Measurements from ENCODE around the gene SOX11.

The SOX11 gene

GRCh38 chr2:5723791-5724735, 31.9 kb downstream of the SOX11 start:
- TF ChIP-seq, protein P1, sequence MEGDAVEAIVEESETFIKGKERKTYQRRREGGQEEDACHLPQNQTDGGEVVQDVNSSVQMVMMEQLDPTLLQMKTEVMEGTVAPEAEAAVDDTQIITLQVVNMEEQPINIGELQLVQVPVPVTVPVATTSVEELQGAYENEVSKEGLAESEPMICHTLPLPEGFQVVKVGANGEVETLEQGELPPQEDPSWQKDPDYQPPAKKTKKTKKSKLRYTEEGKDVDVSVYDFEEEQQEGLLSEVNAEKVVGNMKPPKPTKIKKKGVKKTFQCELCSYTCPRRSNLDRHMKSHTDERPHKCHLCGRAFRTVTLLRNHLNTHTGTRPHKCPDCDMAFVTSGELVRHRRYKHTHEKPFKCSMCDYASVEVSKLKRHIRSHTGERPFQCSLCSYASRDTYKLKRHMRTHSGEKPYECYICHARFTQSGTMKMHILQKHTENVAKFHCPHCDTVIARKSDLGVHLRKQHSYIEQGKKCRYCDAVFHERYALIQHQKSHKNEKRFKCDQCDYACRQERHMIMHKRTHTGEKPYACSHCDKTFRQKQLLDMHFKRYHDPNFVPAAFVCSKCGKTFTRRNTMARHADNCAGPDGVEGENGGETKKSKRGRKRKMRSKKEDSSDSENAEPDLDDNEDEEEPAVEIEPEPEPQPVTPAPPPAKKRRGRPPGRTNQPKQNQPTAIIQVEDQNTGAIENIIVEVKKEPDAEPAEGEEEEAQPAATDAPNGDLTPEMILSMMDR (IDR thresholded peaks at IDR 0.05; ENCODE audit: low read depth, low read length), result no peak
- TF ChIP-seq MAX (IDR thresholded peaks at IDR 0.05; ENCODE audit: low read depth, low read length) (no peak), MYC (IDR thresholded peaks at IDR 0.05; ENCODE audit: low read depth, low read length) (no peak), POLR2A (IDR thresholded peaks at IDR 0.05; ENCODE audit: extremely low read depth, insufficient read length) (no peak)
- no peak for DNase-seq (ENCODE audit: low read depth)
- no peak overlapping the region for H3K4me3 ChIP-seq (ENCODE audit: low read depth, low read length)

GRCh38 chr2:5725072-5725471, 32.9 kb downstream of the SOX11 start:
- DNase-seq (ENCODE audit: low read depth), result no peak
- no peak overlapping the region for H3K4me3 ChIP-seq (ENCODE audit: low read depth, low read length)
- TF ChIP-seq, protein P1 (IDR thresholded peaks at IDR 0.05; ENCODE audit: low read depth, low read length), result no peak
- TF ChIP-seq MAX (IDR thresholded peaks at IDR 0.05; ENCODE audit: low read depth, low read length) (no peak), POLR2A (IDR thresholded peaks at IDR 0.05; ENCODE audit: extremely low read depth, insufficient read length) (no peak), MYC (IDR thresholded peaks at IDR 0.05; ENCODE audit: low read depth, low read length) (no peak)

DNA sequence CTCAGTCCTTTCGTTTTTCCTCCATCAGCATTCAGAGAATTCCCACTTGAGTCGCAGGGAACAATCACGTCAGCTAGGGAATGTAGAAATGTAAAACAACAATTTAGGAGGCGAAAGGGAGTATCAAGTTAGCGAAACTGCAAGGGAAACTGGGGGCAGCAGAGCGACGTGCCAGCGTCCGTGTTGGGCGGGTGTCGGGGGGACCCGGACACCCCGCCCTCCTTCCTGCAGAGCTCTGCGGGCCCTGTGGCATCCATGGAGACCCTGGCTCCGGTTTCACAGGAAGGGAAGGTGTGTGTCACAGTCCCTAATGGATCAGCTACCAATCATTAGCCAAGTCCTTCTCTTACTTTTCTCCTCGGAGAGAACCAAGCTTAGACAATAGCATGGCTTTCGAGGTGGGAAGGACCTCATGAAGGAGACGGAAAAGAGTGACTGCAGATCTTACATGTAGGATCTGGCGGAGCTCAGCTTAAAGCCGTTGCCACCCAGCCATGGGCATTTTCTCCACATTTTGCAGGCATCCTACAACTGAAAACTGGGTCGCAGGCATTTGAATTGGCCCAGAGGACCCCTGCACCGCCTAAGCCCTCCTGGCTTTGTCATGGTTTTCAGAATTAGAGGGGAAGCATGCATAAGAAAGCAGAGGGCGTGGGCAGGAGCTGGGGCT, 33.7 kb downstream of the SOX11 start:
- TF ChIP-seq, protein P1 (IDR thresholded peaks at IDR 0.05; ENCODE audit: low read depth, low read length), result no peak
- TF ChIP-seq MYC (IDR thresholded peaks at IDR 0.05; ENCODE audit: low read depth, low read length) (no peak), POLR2A (IDR thresholded peaks at IDR 0.05; ENCODE audit: extremely low read depth, insufficient read length) (no peak), MAX (IDR thresholded peaks at IDR 0.05; ENCODE audit: low read depth, low read length) (no peak)
- no peak overlapping the region for H3K4me3 ChIP-seq (ENCODE audit: low read depth, low read length)
- no peak for DNase-seq (ENCODE audit: low read depth)

DNA sequence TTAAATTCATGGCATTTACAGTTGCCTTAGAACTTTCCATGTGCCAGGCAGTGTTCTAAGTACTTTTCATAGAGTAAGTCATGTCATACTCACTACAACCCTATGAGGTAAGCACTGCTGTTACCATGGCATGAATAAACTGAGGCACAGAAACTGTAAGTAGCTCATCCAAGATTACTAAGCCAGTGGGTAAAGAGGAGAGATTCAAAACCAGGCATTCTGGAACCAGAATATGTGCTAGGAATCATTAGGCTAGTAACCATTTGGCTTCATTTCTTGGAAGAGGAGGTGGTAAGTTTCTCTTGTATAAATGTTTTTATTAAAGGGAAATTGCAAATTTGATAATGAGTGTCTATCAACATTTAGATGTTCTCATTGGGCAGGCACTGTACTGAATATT, 35.1 kb downstream of the SOX11 start:
- TF ChIP-seq, protein P1 (IDR thresholded peaks at IDR 0.05; ENCODE audit: low read depth, low read length), result no peak
- TF ChIP-seq MYC (IDR thresholded peaks at IDR 0.05; ENCODE audit: low read depth, low read length), result no peak
- TF ChIP-seq MAX (IDR thresholded peaks at IDR 0.05; ENCODE audit: low read depth, low read length), result no peak
- no peak for TF ChIP-seq POLR2A (IDR thresholded peaks at IDR 0.05; ENCODE audit: extremely low read depth, insufficient read length)
- no peak for DNase-seq (ENCODE audit: low read depth)
- H3K4me3 ChIP-seq (ENCODE audit: low read depth, low read length), result no peak overlapping the region

DNA sequence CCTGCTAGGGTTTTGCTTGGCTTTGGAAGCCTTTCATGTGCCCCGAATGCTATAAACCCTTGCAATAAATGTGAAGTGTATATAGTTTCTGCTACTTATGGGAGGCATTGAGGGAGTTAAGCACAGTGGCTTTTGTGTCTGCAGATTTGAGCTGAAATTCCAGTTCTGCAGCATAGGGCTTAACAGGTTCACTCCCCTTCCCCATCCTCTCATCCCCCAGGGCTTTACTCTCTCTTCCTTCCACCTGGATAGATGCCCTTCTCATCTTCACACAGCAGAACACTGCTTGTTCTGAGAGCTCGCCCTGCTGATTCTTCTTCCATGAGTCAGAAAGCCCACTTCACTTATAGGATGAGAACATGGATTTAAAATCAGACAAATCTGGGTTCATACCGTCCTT, 37.2 kb downstream of the SOX11 start:
- TF ChIP-seq, protein P1 (IDR thresholded peaks at IDR 0.05; ENCODE audit: low read depth, low read length), result no peak
- TF ChIP-seq POLR2A (IDR thresholded peaks at IDR 0.05; ENCODE audit: extremely low read depth, insufficient read length), result no peak
- no peak for TF ChIP-seq MAX (IDR thresholded peaks at IDR 0.05; ENCODE audit: low read depth, low read length)
- TF ChIP-seq MYC (IDR thresholded peaks at IDR 0.05; ENCODE audit: low read depth, low read length), result no peak
- DNase-seq (ENCODE audit: low read depth), result no peak
- no peak overlapping the region for H3K4me3 ChIP-seq (ENCODE audit: low read depth, low read length)

Data from NB4 (cell line).